ENCODE measurements around the gene SRXN1. TPM values are rescaled to one million over a fixed set of nuclear protein-coding genes. Genes with fewer than 3 reads are reported as not detected.

The SRXN1 gene
- total RNA-seq, 3 donors from 2014 or later = 28.5 to 39.8 (median 38.5) TPM

GRCh38 chr20:684676-685319, 31.8 kb upstream of the SRXN1 start:
- Mint-ChIP-seq H3K4me1 (ENCODE audit: low read depth) (no peaks in the 10 kb centered on the region), H3K36me3 (ENCODE audit: insufficient read depth) (no peaks in the 10 kb centered on the region)
- DNase-seq = no peak

GRCh38 chr20:682123-682522, 29.1 kb upstream of the SRXN1 start:
- Mint-ChIP-seq H3K36me3 (ENCODE audit: insufficient read depth) (no peaks in the 10 kb centered on the region), H3K4me3 (no peak overlapping the region), H3K27me3 (ENCODE audit: low read depth) (peaks cover 52% of the 10 kb centered on the region), H3K4me1 (ENCODE audit: low read depth) (no peaks in the 10 kb centered on the region), H3K9me3 (no peaks in the 10 kb centered on the region)
- no peak for ATAC-seq
- no peak for DNase-seq

More at GRCh38 chr20:684676-685319, 31.8 kb upstream of the SRXN1 start:
- no peak for ATAC-seq
- Mint-ChIP-seq H3K9me3 (no peaks in the 10 kb centered on the region), H3K4me3 (no peak overlapping the region), H3K27me3 (ENCODE audit: low read depth) (peaks cover 37% of the 10 kb centered on the region)

- DNase-seq (no peak), ATAC-seq (no peak)
- Mint-ChIP-seq H3K9me3 (no peaks in the 10 kb centered on the region), H3K4me1 (ENCODE audit: low read depth) (peaks cover 5% of the 10 kb centered on the region), H3K27me3 (ENCODE audit: low read depth) (peaks cover 62% of the 10 kb centered on the region), H3K36me3 (ENCODE audit: insufficient read depth) (no peaks in the 10 kb centered on the region), H3K4me3 (no peak overlapping the region)
Observed at GRCh38 chr20:680638-681187, 27.7 kb upstream of the SRXN1 start.

GRCh38 chr20:677957-678356, 25.0 kb upstream of the SRXN1 start:
- Mint-ChIP-seq H3K9me3 (no peaks in the 10 kb centered on the region), H3K36me3 (ENCODE audit: insufficient read depth) (no peaks in the 10 kb centered on the region), H3K4me3 (no peak overlapping the region), H3K27me3 (ENCODE audit: low read depth) (peaks cover 77% of the 10 kb centered on the region), H3K4me1 (ENCODE audit: low read depth) (peaks cover 6% of the 10 kb centered on the region)
- ATAC-seq (no peak), DNase-seq (no peak)

DNA sequence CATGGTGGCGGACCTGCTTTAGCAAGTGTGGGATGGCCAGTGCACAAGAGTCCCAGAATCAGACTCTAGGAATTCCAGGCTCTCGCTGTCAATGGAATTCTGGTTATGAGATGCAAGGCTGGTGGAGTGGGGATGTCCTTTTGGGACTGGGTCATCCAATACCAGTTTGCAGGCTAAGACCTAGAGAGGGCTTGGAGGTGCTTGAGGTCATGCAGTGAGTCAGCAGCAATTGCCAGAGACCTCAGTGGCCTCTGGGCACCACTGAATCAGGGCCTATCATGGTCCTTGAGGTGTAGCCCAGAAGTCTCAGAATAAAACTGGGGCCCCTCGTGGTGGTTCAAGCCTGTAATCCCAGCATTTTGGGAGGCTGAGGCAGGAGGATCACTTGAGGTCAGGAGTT, 24.0 kb upstream of the SRXN1 start:
- Mint-ChIP-seq H3K9me3 (no peaks in the 10 kb centered on the region), H3K27me3 (ENCODE audit: low read depth) (peaks cover 83% of the 10 kb centered on the region), H3K36me3 (ENCODE audit: insufficient read depth) (no peaks in the 10 kb centered on the region), H3K4me1 (ENCODE audit: low read depth) (peaks cover 6% of the 10 kb centered on the region), H3K4me3 (no peak overlapping the region)
- DNase-seq = no peak
- no peak for ATAC-seq

DNA sequence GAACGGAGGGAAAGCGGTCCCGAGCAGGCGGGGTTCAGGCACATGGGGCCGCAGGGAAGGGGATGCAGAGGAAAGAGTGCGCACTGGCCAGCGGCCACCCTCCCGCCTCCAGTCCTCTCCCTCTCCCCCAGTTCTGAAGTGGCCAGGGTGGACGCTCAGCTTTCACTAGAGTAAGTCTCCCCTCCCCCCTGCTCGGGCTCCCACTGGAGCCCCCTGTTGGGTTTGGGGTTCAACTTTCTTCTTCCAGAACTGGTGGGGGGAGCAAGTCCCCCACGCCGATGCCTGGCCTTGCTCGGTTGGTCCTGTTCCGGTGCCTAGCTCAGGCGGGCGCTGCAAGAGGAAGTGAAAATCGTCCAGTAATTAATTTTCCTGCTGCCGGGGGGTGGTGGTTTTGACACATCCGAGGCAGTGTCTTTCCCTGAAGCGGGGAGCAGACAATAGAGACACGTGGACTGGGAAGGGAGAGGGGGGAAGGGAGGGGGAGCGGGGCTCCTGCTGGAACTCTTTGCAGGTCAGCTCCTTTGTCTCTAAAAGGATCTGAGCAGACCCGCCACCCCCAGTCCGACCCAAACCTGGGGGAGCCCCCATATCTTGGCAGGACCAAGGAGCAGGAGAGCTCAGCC, 23.4 kb upstream of the SRXN1 start:
- no peak for ATAC-seq
- H3K36me3 Mint-ChIP-seq (ENCODE audit: insufficient read depth) = no peaks in the 10 kb centered on the region
- no peak for DNase-seq
- peaks cover 83% of the 10 kb centered on the region for H3K27me3 Mint-ChIP-seq (ENCODE audit: low read depth)
- H3K4me1 Mint-ChIP-seq (ENCODE audit: low read depth) = peaks cover 6% of the 10 kb centered on the region
- no peaks in the 10 kb centered on the region for H3K9me3 Mint-ChIP-seq
- H3K4me3 Mint-ChIP-seq = no peak overlapping the region

GRCh38 chr20:675453-676314, 22.7 kb upstream of the SRXN1 start, which contains the start of gene SCRT2:
SCRT2 (minus strand) TSS chr20:675802; CDS start chr20:675601, 201 bp downstream.
- H3K9me3 Mint-ChIP-seq = no peaks in the 10 kb centered on the region
- ATAC-seq (peak; percentile 81 to 89), DNase-seq (peak; percentile 54)
- no peaks in the 10 kb centered on the region for H3K36me3 Mint-ChIP-seq (ENCODE audit: insufficient read depth)
- peak within 1 kb of the TSS; percentile 1 for H3K4me3 Mint-ChIP-seq
- H3K27me3 Mint-ChIP-seq (ENCODE audit: low read depth) = peaks cover 82% of the 10 kb centered on the region
- peaks cover 6% of the 10 kb centered on the region for H3K4me1 Mint-ChIP-seq (ENCODE audit: low read depth)

DNA sequence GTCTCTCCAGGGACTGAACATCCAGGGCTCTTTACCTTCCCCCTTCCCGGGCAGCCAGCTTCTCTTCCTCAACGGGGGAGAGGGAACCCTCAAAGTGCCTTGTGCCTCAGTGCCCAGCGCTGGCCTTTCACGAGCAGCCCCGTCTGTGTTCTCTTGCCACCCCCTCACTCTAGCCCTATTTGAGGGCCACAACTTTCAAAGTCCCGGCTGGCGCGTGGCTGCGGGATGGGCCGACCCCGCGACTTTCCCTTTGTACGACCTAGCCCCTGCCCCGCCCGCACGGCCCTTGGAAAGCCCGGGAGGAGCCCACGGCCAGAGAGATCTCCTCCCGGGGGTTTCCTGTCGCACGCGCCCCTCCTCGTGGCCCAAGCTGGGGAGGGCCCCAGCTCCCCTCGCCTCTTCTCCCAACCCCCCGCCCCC, 22.0 kb upstream of the SRXN1 start:
- peaks cover 82% of the 10 kb centered on the region for H3K27me3 Mint-ChIP-seq (ENCODE audit: low read depth)
- ATAC-seq (no peak), DNase-seq (no peak)
- H3K4me1 Mint-ChIP-seq (ENCODE audit: low read depth) = peaks cover 6% of the 10 kb centered on the region
- H3K9me3 Mint-ChIP-seq = no peaks in the 10 kb centered on the region
- H3K4me3 Mint-ChIP-seq = no peak overlapping the region
- H3K36me3 Mint-ChIP-seq (ENCODE audit: insufficient read depth) = no peaks in the 10 kb centered on the region

GRCh38 chr20:673603-674001, 20.6 kb upstream of the SRXN1 start:
- H3K4me3 Mint-ChIP-seq = no peak overlapping the region
- ATAC-seq (no peak), DNase-seq (no peak)
- peaks cover 70% of the 10 kb centered on the region for H3K27me3 Mint-ChIP-seq (ENCODE audit: low read depth)
- peaks cover 6% of the 10 kb centered on the region for H3K4me1 Mint-ChIP-seq (ENCODE audit: low read depth)
- H3K9me3 Mint-ChIP-seq = no peaks in the 10 kb centered on the region
- H3K36me3 Mint-ChIP-seq (ENCODE audit: insufficient read depth) = no peaks in the 10 kb centered on the region

DNA sequence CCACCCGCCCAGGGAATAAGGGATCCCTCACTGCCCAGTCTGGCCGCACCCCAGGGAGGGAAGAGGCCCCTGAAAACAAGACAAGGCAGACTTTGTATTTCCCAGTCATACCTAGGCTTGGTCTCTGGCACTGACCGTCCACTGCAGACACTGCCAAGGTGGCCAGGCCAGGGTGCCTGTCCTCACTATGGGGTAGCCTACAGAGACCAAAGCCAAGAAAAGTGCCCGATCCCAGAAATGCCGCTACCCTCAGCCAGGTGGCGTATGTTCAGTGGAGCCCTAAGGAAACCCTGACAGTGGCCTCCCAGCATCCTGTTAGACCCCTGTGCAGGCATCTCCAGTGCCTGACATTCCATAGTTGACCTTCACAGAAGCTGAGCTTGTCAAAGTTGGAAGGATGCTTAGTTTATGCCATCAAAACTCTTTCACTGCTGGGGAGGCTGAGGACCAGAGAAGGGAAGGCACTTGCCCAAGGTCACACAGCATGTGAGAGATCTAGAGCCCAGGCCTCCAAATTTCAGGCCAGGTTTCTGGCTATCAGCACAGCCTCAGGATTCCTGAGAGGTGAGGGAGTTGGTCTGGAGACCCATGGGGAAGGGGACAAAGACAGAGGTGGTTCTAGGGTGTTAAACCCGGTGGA, 20.1 kb upstream of the SRXN1 start:
- Mint-ChIP-seq H3K9me3 (no peaks in the 10 kb centered on the region), H3K27me3 (ENCODE audit: low read depth) (peaks cover 68% of the 10 kb centered on the region), H3K36me3 (ENCODE audit: insufficient read depth) (no peaks in the 10 kb centered on the region), H3K4me1 (ENCODE audit: low read depth) (peaks cover 6% of the 10 kb centered on the region), H3K4me3 (no peak overlapping the region)
- DNase-seq (no peak), ATAC-seq (no peak)

GRCh38 chr20:671252-672030, 18.4 kb upstream of the SRXN1 start:
- no peaks in the 10 kb centered on the region for H3K9me3 Mint-ChIP-seq
- no peak overlapping the region for H3K4me3 Mint-ChIP-seq
- DNase-seq (no peak), ATAC-seq (no peak)
- peaks cover 6% of the 10 kb centered on the region for H3K4me1 Mint-ChIP-seq (ENCODE audit: low read depth)
- H3K27me3 Mint-ChIP-seq (ENCODE audit: low read depth) = peaks cover 69% of the 10 kb centered on the region
- H3K36me3 Mint-ChIP-seq (ENCODE audit: insufficient read depth) = no peaks in the 10 kb centered on the region

DNA sequence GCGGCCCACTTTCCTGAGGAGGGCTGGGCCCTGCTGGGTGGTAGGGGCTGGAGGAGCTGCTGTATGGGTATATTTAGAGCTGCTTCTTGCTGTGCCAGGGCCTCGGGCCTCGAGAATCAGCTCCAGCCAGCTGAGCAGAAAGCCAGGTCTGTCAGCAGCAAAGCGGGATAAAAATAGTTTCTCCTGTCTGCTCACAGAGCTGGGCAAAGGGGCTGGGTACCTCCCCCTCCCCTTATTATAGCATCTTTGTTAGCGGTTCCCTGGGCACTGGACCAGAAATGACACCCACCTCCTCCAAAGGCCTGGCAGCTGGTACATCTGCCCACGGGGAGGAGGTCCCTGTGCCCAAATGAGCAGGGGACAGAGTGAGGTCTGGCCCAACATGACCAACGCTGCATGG, 16.6 kb upstream of the SRXN1 start:
- DNase-seq (no peak), ATAC-seq (no peak)
- Mint-ChIP-seq H3K27me3 (ENCODE audit: low read depth) (peaks cover 73% of the 10 kb centered on the region), H3K36me3 (ENCODE audit: insufficient read depth) (no peaks in the 10 kb centered on the region), H3K4me3 (no peak overlapping the region), H3K9me3 (no peaks in the 10 kb centered on the region), H3K4me1 (ENCODE audit: low read depth) (no peaks in the 10 kb centered on the region)

DNA sequence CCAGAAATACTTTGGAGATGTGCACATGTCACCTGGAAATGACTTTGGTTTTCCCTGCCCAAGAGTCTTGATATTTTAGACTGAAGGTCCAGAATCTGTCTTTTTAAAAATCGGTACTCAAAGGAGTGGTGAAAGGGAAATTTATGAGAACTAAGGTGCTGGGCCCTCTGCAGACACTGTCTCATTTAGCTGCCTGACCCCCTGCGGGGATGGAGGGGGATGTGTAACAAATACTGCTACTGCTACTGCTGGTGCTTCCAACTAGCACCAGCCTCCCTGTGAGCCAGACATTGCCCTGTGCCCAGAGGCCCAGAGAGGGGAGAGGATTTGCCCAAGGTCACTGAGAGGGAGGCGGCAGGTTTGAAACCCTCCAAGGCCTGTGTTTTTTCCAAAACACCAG, 15.6 kb upstream of the SRXN1 start:
- Mint-ChIP-seq H3K27me3 (ENCODE audit: low read depth) (peaks cover 67% of the 10 kb centered on the region), H3K4me1 (ENCODE audit: low read depth) (no peaks in the 10 kb centered on the region)

More for the DNA sequence above, 15.6 kb upstream of the SRXN1 start:
- Mint-ChIP-seq H3K9me3 (no peaks in the 10 kb centered on the region), H3K36me3 (ENCODE audit: insufficient read depth) (no peaks in the 10 kb centered on the region), H3K4me3 (no peak overlapping the region)
- DNase-seq (no peak), ATAC-seq (no peak)

Measured in activated T-cell treated with anti-CD3 and anti-CD28 coated beads, Interleukin-2, amount 50 U/mL, for 4 hours (primary cell).